GM18868 (cell line): ENCODE results near the gene GPHN.

Source experiments
- ATAC-seq: cut with Tn5 transposase; IDR thresholded peaks from one replicate; pipeline ENCODE4 v1.9.1; 2021; ENCODE audit warnings: mild to moderate bottlenecking, moderate library complexity; ENCODE audit not compliant: unreplicated experiment

GPHN gene

GRCh38 chr14:67199016-67199415 is 691.1 kb downstream of the GPHN start:
- ATAC-seq: no peak

GRCh38 chr14:67207810-67208209 is 699.9 kb downstream of the GPHN start:
- no peak for ATAC-seq

GRCh38 chr14:67218126-67218525 is 710.2 kb downstream of the GPHN start:
- ATAC-seq: no peak

- no peak for ATAC-seq
Measured at GRCh38 chr14:67221248-67221981, 713.5 kb downstream of the GPHN start.

- ATAC-seq: no peak
Measured at GRCh38 chr14:67221982-67222328, 714.0 kb downstream of the GPHN start.

GRCh38 chr14:67225523-67225922 is 717.6 kb downstream of the GPHN start:
- no peak for ATAC-seq

GRCh38 chr14:67228325-67228984 is 720.5 kb downstream of the GPHN start:
- no peak for ATAC-seq
